ENCODE measurements around the gene SPDYE3.
A peak's percentile ranks its signal among the peaks of the same experiment; 100 is the strongest.

The SPDYE3 gene

DNA sequence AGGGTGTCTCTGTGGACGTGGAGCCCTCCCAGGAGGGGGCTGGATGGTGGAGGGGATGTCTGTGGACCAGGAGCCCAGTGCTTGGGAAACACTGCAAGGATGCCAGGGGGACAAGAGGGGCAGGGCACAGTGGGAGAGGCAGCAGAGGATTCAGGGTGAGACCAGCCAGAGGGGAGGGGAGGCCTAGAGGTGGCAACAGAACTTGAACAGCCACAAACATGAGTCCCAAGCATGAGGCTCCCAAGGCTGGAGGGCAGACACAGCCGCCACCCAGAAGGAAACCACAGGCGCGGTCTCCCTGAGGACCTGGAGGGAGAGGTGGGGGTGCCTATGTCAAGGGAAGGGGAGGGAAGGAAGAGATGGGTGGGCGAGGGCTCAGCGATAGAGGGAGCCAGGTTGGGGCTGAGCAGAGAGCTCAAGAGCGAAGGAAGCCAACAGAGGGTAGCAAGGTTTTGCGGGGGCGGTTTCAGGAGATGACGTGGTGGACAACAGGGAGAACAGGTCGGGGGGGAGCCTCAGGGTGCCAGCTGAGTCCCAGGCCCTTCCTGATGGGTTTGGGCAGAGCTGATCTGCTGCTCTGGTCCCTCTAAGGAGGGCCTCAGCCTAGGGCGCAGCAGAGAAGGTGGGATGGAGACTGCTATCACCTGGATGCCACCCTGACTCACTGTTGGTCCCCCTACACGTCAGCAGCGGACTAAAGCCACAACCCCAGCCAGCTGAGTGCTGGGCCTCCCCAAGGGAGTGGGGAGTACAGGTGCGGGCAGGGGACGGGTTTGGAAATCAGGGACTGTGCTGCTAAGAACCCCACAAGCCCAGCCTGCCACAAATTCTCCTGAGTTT lies 59.1 kb downstream of the SPDYE3 start:
- Histone ChIP-seq H3K9ac (ENCODE audit: insufficient read length, low read depth) (no peak overlapping the region), H3K27me3 (ENCODE audit: insufficient read depth, insufficient read length) (no peaks in the 10 kb centered on the region), H3K4me1 (ENCODE audit: insufficient read depth, insufficient read length) (peaks cover 12% of the 10 kb centered on the region), H3K4me3 (ENCODE audit: insufficient read length, low read depth) (no peak overlapping the region), H3K9me3 (ENCODE audit: insufficient read depth, low read length) (no peaks in the 10 kb centered on the region), H3K36me3 (ENCODE audit: insufficient read depth, insufficient read length, low read length) (peaks cover 56% of the 10 kb centered on the region)
- TF ChIP-seq YY1 (IDR thresholded peaks at IDR 0.05; ENCODE audit: insufficient read depth, insufficient read length) (no peak), ZNF274 (IDR thresholded peaks at IDR 0.05; ENCODE audit: low read depth, low read length) (no peak), SUZ12 (IDR thresholded peaks at IDR 0.05; ENCODE audit: extremely low read depth, insufficient read depth, insufficient read length) (no peak)
- DNase-seq (ENCODE audit: low read depth, low spot score), result no peak

DNA sequence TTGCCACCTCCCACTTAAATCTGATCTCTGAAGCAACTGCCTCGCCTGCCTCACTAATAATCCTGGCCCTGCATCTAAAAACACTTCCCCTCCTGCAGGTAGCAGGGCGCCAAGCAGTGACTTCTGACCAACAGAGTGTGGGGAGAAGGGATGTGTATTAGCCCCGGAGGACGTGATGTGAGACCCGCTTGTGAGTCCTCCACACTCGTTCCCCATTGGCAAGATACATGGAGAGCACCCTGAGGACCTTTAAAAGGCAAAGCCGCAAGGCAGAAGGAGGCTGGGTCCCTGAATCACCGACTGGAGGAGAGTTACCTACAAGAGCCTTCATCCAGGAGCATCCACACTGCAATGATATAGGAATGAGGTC lies 59.7 kb downstream of the SPDYE3 start:
- TF ChIP-seq ZNF274 (IDR thresholded peaks at IDR 0.05; ENCODE audit: low read depth, low read length) (no peak), SUZ12 (IDR thresholded peaks at IDR 0.05; ENCODE audit: extremely low read depth, insufficient read depth, insufficient read length) (no peak), YY1 (IDR thresholded peaks at IDR 0.05; ENCODE audit: insufficient read depth, insufficient read length) (no peak)
- peaks cover 16% of the 10 kb centered on the region for H3K4me1 ChIP-seq (ENCODE audit: insufficient read depth, insufficient read length)

DNA sequence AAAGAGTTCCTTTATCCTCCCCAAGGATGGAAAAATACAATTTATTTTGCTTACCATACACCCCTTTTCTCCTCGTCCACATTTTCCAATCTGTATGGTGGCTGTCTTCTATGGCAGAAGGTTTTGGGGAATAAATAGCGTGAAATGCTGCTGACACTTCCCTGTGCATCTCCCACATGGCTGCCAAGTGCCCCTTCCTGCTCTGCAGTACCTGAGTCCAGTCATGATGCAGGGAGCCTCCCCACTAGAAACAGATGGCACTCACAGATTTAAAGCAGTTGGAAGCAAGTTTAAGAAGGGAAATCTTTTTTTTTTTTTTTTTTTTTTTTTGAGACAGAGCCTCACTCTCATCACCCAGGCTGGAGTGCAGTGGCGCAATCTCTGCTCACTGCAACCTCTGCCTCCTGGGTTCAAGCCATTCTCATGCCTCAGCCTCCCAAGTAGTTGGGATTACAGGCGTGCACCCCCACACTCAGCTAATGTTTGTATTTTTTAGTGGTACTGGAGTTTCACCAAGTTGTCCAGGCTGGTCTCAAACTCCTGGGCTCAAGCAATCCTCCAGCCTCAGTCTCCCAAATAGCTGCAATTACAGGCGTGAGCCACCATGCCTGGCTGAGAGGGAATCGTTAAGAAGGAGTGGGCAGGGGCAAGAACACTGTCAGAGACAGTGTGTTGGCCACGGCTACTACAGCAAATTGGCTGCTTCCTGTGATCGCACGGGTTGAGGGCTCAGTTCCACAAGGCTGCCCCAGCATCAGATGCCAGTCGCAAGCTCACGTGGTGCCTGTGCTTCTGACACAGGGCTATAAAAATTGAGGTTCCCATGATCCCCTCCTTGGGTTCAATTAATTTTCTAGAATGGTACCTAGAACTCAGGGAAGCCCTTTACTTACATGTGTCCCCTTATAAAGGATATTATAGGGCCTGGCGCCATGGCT lies 60.4 kb downstream of the SPDYE3 start:
- peaks cover 42% of the 10 kb centered on the region for H3K36me3 ChIP-seq (ENCODE audit: insufficient read depth, insufficient read length, low read length)
- no peaks in the 10 kb centered on the region for H3K27me3 ChIP-seq (ENCODE audit: insufficient read depth, insufficient read length)
- H3K4me1 ChIP-seq (ENCODE audit: insufficient read depth, insufficient read length), result peaks cover 16% of the 10 kb centered on the region
- no peak overlapping the region for H3K9ac ChIP-seq (ENCODE audit: insufficient read length, low read depth)
- no peaks in the 10 kb centered on the region for H3K9me3 ChIP-seq (ENCODE audit: insufficient read depth, low read length)
- TF ChIP-seq YY1 (IDR thresholded peaks at IDR 0.05; ENCODE audit: insufficient read depth, insufficient read length), result no peak
- TF ChIP-seq SUZ12 (IDR thresholded peaks at IDR 0.05; ENCODE audit: extremely low read depth, insufficient read depth, insufficient read length), result no peak
- no peak for TF ChIP-seq ZNF274 (IDR thresholded peaks at IDR 0.05; ENCODE audit: low read depth, low read length)
- no peak overlapping the region for H3K4me3 ChIP-seq (ENCODE audit: insufficient read length, low read depth)
- no peak for DNase-seq (ENCODE audit: low read depth, low spot score)

More for the DNA sequence above, 59.7 kb downstream of the SPDYE3 start:
- H3K36me3 ChIP-seq (ENCODE audit: insufficient read depth, insufficient read length, low read length), result peaks cover 50% of the 10 kb centered on the region
- DNase-seq (ENCODE audit: low read depth, low spot score), result no peak
- no peak overlapping the region for H3K4me3 ChIP-seq (ENCODE audit: insufficient read length, low read depth)
- H3K9ac ChIP-seq (ENCODE audit: insufficient read length, low read depth), result no peak overlapping the region
- no peaks in the 10 kb centered on the region for H3K27me3 ChIP-seq (ENCODE audit: insufficient read depth, insufficient read length)
- H3K9me3 ChIP-seq (ENCODE audit: insufficient read depth, low read length), result no peaks in the 10 kb centered on the region

DNA sequence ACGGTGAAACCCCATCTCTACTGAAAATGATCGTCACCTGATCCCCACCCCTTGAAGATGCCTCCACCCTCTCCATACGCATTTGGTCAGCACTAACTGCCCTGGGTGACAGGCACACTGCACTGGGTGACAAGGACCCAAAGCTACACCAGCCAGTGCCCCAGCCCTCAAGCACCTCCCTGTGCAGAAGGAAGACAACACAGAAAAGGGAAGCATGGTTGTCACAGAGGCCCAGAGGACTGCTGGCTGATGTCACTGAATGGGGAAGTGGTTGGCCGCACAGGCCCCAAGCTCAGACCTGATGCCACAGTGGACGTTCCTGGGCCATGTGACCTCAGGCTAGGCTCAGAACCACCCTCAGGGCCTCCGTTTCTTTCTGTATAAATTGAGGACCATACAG lies 61.6 kb downstream of the SPDYE3 start:
- TF ChIP-seq YY1 (IDR thresholded peaks at IDR 0.05; ENCODE audit: insufficient read depth, insufficient read length) (no peak), ZNF274 (IDR thresholded peaks at IDR 0.05; ENCODE audit: low read depth, low read length) (no peak), SUZ12 (IDR thresholded peaks at IDR 0.05; ENCODE audit: extremely low read depth, insufficient read depth, insufficient read length) (no peak)
- H3K9me3 ChIP-seq (ENCODE audit: insufficient read depth, low read length), result no peaks in the 10 kb centered on the region
- peak overlapping the region; percentile 36 for H3K9ac ChIP-seq (ENCODE audit: insufficient read length, low read depth)
- H3K27me3 ChIP-seq (ENCODE audit: insufficient read depth, insufficient read length), result no peaks in the 10 kb centered on the region
- no peak for DNase-seq (ENCODE audit: low read depth, low spot score)
- peaks cover 16% of the 10 kb centered on the region for H3K4me1 ChIP-seq (ENCODE audit: insufficient read depth, insufficient read length)
- peaks cover 33% of the 10 kb centered on the region for H3K36me3 ChIP-seq (ENCODE audit: insufficient read depth, insufficient read length, low read length)
- no peak overlapping the region for H3K4me3 ChIP-seq (ENCODE audit: insufficient read length, low read depth)

DNA sequence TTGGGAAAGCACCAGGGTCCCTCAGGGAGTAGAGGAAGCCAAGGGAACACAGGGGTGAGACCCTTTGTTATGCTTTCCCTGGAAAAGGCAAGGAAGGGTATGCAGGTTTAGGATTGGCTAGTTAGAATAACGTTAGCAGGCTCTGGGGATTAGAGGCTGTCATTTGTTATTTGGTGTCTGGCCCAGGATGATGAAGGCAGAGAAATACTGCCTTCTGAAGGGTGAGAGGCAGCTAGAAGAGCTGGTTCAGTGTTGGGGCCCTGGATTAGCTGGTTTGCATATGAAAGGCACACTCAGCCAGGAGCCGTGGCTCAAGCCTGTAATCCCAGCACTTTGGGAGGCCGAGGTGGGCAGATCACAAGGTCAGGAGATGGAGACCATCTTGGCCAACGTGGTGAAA lies 62.8 kb downstream of the SPDYE3 start:
- Histone ChIP-seq H3K4me3 (ENCODE audit: insufficient read length, low read depth) (no peak overlapping the region), H3K9me3 (ENCODE audit: insufficient read depth, low read length) (no peaks in the 10 kb centered on the region), H3K36me3 (ENCODE audit: insufficient read depth, insufficient read length, low read length) (peaks cover 24% of the 10 kb centered on the region), H3K4me1 (ENCODE audit: insufficient read depth, insufficient read length) (peaks cover 24% of the 10 kb centered on the region), H3K27me3 (ENCODE audit: insufficient read depth, insufficient read length) (no peaks in the 10 kb centered on the region), H3K9ac (ENCODE audit: insufficient read length, low read depth) (no peak overlapping the region)
- peak; percentile 87 for DNase-seq (ENCODE audit: low read depth, low spot score)
- TF ChIP-seq SUZ12 (IDR thresholded peaks at IDR 0.05; ENCODE audit: extremely low read depth, insufficient read depth, insufficient read length), result no peak
- TF ChIP-seq ZNF274 (IDR thresholded peaks at IDR 0.05; ENCODE audit: low read depth, low read length), result no peak
- TF ChIP-seq YY1 (IDR thresholded peaks at IDR 0.05; ENCODE audit: insufficient read depth, insufficient read length), result no peak

DNA sequence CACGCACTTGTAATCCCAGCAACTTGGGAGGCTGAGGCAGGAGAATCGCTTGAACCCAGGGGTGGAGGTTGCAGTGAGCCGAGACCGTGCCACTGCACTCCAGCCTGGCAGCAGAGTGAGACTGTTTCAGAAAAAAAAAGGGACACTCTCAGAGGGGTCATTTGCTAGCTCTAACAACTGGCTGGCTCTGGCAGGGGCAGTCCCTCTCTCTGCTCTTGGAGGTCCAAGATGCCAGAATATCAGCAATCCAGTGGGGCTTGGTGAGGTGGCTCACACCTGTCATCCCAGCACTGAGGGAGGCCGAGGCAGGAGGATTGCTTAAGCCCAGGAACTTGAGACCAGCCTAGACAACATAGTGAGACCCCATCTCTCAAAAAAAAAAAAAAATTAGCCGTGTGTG lies 63.2 kb downstream of the SPDYE3 start:
- Histone ChIP-seq H3K9ac (ENCODE audit: insufficient read length, low read depth) (no peak overlapping the region), H3K27me3 (ENCODE audit: insufficient read depth, insufficient read length) (no peaks in the 10 kb centered on the region), H3K4me3 (ENCODE audit: insufficient read length, low read depth) (no peak overlapping the region), H3K36me3 (ENCODE audit: insufficient read depth, insufficient read length, low read length) (peaks cover 24% of the 10 kb centered on the region), H3K9me3 (ENCODE audit: insufficient read depth, low read length) (no peaks in the 10 kb centered on the region), H3K4me1 (ENCODE audit: insufficient read depth, insufficient read length) (peaks cover 24% of the 10 kb centered on the region)
- TF ChIP-seq ZNF274 (IDR thresholded peaks at IDR 0.05; ENCODE audit: low read depth, low read length), result no peak
- TF ChIP-seq YY1 (IDR thresholded peaks at IDR 0.05; ENCODE audit: insufficient read depth, insufficient read length), result no peak
- no peak for TF ChIP-seq SUZ12 (IDR thresholded peaks at IDR 0.05; ENCODE audit: extremely low read depth, insufficient read depth, insufficient read length)
- no peak for DNase-seq (ENCODE audit: low read depth, low spot score)
